Subcutaneous abdominal adipose tissue (tissue), 5 donors: ENCODE data around the gene TGFBR2.
A peak's percentile ranks its signal among the peaks of the same experiment; 100 is the strongest.

Source experiments
- H3K27ac ChIP-seq: one replicate; pipeline ENCODE4 v1.7.0; 2013; ENCODE audit warnings: low read depth, mild to moderate bottlenecking, inconsistent platforms, low read length, moderate library complexity
- H3K27me3 ChIP-seq, 5 donors: one replicate each; pipeline ENCODE4 v1.7.0; 2013; ENCODE audit warnings: low read length in 5 of 5, inconsistent platforms in 1 of 5; ENCODE audit not compliant: control insufficient read depth in 5 of 5, insufficient read depth in 4 of 5
- H3K36me3 ChIP-seq, 5 donors: one replicate each; pipeline ENCODE4 v1.7.0; 2013; ENCODE audit warnings: low read length in 5 of 5; ENCODE audit not compliant: control insufficient read depth in 5 of 5, insufficient read depth in 5 of 5
- H3K4me1 ChIP-seq, 5 donors: one replicate each; pipeline ENCODE4 v1.7.0; 2013; ENCODE audit warnings: low read length in 5 of 5, mild to moderate bottlenecking in 3 of 5, moderate library complexity in 1 of 5; ENCODE audit not compliant: control insufficient read depth in 5 of 5, insufficient read depth in 5 of 5
- H3K4me3 ChIP-seq, 5 donors: one replicate each; pipeline ENCODE4 v1.7.0; 2013; ENCODE audit warnings: low read length in 5 of 5, low read depth in 1 of 5
- H3K9ac ChIP-seq, 5 donors: one replicate each; pipeline ENCODE4 v1.7.0; 2013; ENCODE audit warnings: low read length in 5 of 5, mild to moderate bottlenecking in 4 of 5, moderate library complexity in 3 of 5
- H3K9me3 ChIP-seq, 5 donors: one replicate each; pipeline ENCODE4 v1.7.0; 2013; ENCODE audit warnings: low read length in 5 of 5; ENCODE audit not compliant: control insufficient read depth in 5 of 5
- donor health status: healthy.
- donor health status: healthy.
- donor health status: healthy.
- donor health status: healthy.
- donor health status: healthy.

Gene TGFBR2

DNA sequence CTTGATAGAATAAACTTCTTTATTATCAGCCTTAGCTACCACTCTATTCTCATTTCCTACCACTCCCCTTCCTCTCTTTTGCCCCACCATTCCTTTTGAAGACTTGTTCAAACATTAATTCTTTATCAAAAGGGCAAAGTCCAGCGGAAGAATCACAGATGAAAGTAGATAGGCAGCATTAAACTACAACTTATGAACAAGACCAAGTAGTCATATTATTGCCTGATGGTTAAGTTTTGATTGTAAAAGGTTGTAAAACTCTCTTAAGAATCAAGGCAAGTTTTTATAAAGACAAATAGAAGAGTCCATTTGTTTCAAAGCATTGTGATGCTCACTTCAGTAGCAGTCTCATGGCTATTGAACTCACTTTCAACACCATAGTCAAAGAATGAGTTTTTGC lies 22.4 kb upstream of the TGFBR2 start:
- Histone ChIP-seq H3K27me3 (no peaks in the 10 kb centered on the region), H3K27ac (no peak overlapping the region), H3K4me3 (no peak overlapping the region)

DNA sequence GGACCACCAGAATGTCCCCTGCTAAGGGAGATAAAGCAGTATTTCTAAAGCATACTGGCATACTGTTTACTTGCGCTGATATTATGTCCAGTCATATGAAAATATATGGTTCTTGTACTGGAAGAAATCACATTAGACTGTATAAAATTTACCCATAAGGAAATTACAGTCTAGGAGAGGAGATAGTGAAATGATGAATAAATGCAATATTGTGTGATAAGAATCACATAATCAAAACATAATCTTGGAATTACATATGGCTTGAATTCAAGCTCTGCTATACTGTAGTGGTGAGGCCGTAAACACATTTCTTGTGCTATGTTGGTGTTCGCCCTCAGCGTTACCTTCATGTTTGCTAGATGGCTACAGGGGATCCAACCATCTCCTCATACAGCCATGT lies 20.7 kb upstream of the TGFBR2 start:
- Histone ChIP-seq H3K4me1 (peaks cover 0 to 4% (median 0%) of the 10 kb centered on the region in 5 donors), H3K36me3 (no peaks in the 10 kb centered on the region), H3K4me3 (no peak overlapping the region), H3K27ac (no peak overlapping the region), H3K27me3 (no peaks in the 10 kb centered on the region), H3K9me3 (no peaks in the 10 kb centered on the region), H3K9ac (no peak overlapping the region)

More for the DNA sequence above, 22.4 kb upstream of the TGFBR2 start:
- H3K9ac ChIP-seq, result no peak overlapping the region
- no peaks in the 10 kb centered on the region for H3K9me3 ChIP-seq
- peaks cover 0 to 4% (median 0%) of the 10 kb centered on the region in 5 donors for H3K4me1 ChIP-seq
- no peaks in the 10 kb centered on the region for H3K36me3 ChIP-seq

DNA sequence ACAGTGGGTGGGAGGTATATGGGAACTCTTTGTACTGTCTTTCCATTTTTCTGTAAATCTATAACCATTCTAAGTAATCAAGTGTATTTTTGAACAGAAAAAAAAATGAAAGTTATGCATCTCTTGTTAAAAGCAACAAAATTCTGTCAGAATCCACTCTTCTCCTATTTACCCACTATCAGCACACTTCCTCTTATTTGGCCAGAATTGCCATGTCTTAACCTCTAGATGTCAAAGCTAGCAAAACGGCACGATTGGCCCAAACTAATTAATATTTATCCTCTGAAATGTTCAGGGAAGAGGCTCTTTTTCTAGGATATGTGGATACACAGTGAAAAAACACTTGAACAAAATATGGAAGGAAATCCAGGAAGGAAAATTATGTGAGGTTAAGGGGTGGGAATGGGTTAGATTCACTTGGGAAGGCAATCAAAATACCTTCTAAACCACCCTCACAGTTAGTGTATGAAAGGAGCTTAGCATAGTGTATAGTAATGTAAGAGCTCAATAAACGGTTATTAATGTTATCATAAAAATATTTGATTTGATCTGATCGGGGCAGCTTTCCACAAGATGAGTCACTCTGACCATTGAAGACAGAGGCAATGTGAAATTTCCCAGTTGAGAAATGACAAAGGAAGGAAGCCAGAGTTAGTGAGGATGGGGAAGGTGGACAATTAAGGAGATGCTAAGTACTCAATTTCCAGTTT lies 20.1 kb upstream of the TGFBR2 start:
- Histone ChIP-seq H3K36me3 (no peaks in the 10 kb centered on the region), H3K9ac (no peak overlapping the region), H3K4me3 (no peak overlapping the region), H3K9me3 (no peaks in the 10 kb centered on the region), H3K4me1 (peaks cover 0 to 4% (median 0%) of the 10 kb centered on the region in 5 donors), H3K27me3 (no peaks in the 10 kb centered on the region), H3K27ac (no peak overlapping the region)

DNA sequence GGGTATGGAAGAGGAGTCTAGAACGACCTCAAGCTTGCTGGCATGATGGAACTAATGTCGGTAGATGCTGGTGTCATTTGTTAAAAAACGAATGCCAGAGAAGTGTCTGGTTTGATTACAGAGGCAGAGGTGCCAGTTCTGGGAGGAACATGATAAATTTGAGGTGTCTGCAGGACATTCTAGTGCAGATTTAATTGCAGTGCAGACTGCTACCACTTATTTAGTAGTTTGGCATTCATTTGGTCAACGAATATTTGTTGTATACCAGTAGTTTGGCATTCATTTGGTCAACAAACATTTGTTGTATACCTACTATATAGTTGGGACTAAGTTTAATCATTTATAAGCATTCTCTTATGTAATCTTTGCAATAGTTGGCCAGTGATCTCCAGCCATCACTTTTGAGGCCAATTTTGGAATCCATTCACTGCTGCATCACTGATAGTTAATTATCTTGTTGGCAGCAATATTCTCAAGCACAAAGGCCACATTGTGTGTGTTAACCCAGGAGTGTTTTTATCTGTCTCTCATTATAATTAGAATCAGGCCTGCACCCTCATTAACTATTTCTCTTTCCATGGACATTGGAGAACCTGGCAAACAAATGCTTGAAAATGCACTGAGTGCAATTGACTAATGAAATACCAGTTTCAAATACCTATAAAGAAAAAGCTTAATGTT lies 19.5 kb upstream of the TGFBR2 start:
- Histone ChIP-seq H3K9ac (no peak overlapping the region), H3K4me3 (no peak overlapping the region), H3K36me3 (no peaks in the 10 kb centered on the region), H3K9me3 (no peaks in the 10 kb centered on the region), H3K4me1 (peaks cover 0 to 4% (median 0%) of the 10 kb centered on the region in 5 donors), H3K27ac (no peak overlapping the region), H3K27me3 (no peaks in the 10 kb centered on the region)

DNA sequence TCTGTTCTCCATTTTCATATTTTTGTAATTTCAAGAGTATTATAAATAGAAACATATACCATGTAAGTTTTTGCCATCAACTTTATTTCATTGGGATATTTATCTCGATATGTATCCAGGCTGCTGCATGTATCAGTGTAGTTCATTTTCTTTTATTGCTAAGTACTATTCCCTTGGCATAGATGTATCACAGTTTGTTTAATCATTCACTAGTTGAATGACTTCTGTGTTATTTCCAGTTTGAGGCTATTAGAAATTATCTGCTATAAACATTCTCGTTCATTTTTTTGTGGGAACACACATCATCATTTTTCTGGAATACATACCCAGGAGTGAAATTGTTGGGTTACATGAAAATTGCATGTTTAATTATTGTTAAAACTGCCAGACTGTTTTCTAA lies 18.5 kb upstream of the TGFBR2 start:
- Histone ChIP-seq H3K4me3 (no peak overlapping the region), H3K27me3 (no peaks in the 10 kb centered on the region), H3K9me3 (no peaks in the 10 kb centered on the region), H3K36me3 (no peaks in the 10 kb centered on the region), H3K9ac (no peak overlapping the region), H3K27ac (no peak overlapping the region), H3K4me1 (peaks cover 0 to 4% (median 0%) of the 10 kb centered on the region in 5 donors)

DNA sequence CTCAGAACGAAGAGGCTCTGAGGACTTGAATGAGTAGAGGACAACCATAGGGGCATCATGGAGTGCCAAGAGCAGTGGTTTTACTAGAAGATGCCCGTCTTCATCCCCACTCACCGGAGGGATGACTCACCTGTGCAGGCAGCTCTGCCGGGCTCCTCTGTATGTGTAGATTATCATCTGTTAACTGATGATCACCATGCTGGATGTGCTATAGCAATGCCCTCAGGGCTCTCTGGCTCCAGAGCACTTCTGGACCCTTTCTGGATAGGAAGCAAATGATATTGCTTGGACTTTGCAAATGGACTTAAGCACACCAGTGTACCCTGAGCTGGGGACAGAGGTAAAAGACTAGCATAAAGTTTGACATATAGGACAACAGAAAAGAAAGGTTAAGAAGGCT lies 10.2 kb upstream of the TGFBR2 start:
- H3K9ac ChIP-seq, result no peak overlapping the region
- H3K9me3 ChIP-seq, result peaks cover 0 to 9% (median 7%) of the 10 kb centered on the region in 5 donors
- no peaks in the 10 kb centered on the region for H3K36me3 ChIP-seq
- H3K4me1 ChIP-seq, result peaks cover 0 to 15% (median 13%) of the 10 kb centered on the region in 5 donors
- no peak overlapping the region for H3K27ac ChIP-seq
- H3K4me3 ChIP-seq, result no peak overlapping the region
- no peaks in the 10 kb centered on the region for H3K27me3 ChIP-seq

DNA sequence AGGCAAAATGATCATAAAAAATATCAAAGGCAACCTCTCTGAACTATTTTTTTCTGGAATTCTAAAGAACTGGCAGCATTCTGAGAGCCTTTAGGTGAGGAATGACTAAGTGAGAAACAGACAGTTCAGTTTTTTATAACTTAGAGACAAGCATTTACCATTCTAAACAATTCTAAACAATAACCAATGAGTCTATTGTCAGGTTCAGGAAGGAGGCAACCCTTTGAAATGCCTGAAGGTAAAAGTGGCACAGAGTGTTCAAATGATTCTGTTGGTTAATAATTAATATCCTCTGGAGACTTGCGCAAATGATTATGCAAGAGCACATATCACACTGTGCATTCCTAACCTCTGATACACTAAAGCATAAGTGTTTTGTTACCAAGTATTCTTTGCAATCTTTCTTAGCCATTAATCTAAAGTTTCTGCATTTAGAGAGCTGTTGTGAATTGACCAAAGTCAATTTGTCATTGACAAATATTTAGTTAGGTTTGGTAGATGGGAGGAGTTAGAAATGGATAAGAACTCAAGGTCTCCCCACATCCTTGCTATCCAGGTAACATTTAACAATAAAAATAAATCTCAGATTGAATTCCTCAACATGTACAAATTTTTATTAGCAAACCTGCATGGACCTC lies 9.2 kb upstream of the TGFBR2 start:
- H3K27ac ChIP-seq, result peak overlapping the region; percentile 33
- no peak overlapping the region for H3K9ac ChIP-seq
- peaks cover 0 to 9% (median 7%) of the 10 kb centered on the region in 5 donors for H3K9me3 ChIP-seq
- H3K36me3 ChIP-seq, result no peaks in the 10 kb centered on the region
- H3K27me3 ChIP-seq, result no peaks in the 10 kb centered on the region
- H3K4me3 ChIP-seq, result no peak overlapping the region
- peaks cover 0 to 15% (median 13%) of the 10 kb centered on the region in 5 donors for H3K4me1 ChIP-seq

DNA sequence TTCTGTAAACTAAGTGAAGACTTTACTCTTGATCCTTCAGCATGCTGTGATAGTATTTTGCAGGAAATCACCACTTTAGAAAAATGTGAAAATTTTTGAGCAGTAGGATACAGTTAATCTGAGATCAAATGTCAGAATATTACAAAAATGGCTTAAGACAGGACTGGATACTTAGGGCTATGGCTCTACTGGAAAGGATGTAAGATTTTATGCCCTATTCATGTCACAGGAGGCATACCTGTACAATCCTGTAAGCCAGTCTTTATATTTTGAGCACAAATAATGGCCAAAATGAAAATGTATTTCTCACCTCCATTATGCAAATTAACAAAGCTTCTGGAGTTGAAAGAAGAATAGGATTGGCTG lies 8.6 kb upstream of the TGFBR2 start:
- no peak overlapping the region for H3K9ac ChIP-seq
- peaks cover 0 to 15% (median 13%) of the 10 kb centered on the region in 5 donors for H3K4me1 ChIP-seq
- peak overlapping the region; percentile 12 for H3K27ac ChIP-seq
- peaks cover 0 to 9% (median 7%) of the 10 kb centered on the region in 5 donors for H3K9me3 ChIP-seq
- no peak overlapping the region for H3K4me3 ChIP-seq
- H3K27me3 ChIP-seq, result no peaks in the 10 kb centered on the region
- H3K36me3 ChIP-seq, result no peaks in the 10 kb centered on the region

DNA sequence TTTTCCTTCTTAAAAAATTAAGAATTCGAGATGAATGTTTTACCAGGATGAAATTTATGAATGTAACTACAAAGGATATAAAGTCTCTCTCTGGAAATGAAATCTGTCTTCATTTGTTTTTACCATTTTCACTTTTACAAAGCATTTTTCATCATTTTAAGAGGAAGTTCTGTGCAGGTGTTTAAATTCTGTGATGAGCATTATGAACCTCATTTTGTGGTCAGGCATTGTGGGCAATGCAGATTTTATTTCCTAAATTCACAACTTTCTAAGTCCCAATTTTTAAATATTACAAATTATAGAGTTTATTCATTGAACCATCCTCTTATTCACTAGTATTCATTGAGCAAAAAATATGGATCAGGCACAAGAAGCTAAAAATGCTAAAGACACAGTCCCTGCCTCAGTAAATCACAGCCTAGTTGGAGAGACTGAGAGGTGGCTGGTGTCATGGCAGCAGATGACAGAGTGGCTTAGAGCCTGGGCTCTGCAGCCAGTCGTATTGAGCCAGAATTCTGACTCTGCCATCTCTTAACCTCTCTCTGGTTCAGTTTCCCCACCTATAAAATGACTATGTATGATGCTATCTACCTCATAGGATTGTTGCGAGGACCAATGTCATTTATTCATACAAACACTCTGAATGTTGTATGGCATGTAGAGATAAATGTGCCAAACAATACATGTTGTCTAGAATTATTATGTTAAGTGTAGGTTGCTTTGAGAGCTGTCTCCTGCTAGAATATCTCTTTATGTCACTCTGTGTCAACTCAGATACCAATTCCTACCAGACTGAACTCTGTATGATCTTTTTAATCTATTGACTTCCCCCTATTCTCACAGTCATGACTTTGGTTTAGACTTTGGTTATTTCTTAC lies 7.5 kb upstream of the TGFBR2 start:
- Histone ChIP-seq H3K27me3 (no peaks in the 10 kb centered on the region), H3K9ac (no peak overlapping the region), H3K27ac (no peak overlapping the region), H3K36me3 (no peaks in the 10 kb centered on the region), H3K4me1 (peaks cover 0 to 18% (median 15%) of the 10 kb centered on the region in 5 donors), H3K4me3 (no peak overlapping the region), H3K9me3 (peaks cover 0 to 8% (median 5%) of the 10 kb centered on the region in 5 donors)
